ENCODE results near the gene ATP8B2. TPM values are rescaled to one million over a fixed set of nuclear protein-coding genes. Genes with fewer than 3 reads are reported as not detected.
"Not testable (repeated sequence)": the region's sequence is repeated elsewhere in the genome, so short reads cannot be mapped to it uniquely, and the experiment has no call there.

The ATP8B2 gene, protein sequence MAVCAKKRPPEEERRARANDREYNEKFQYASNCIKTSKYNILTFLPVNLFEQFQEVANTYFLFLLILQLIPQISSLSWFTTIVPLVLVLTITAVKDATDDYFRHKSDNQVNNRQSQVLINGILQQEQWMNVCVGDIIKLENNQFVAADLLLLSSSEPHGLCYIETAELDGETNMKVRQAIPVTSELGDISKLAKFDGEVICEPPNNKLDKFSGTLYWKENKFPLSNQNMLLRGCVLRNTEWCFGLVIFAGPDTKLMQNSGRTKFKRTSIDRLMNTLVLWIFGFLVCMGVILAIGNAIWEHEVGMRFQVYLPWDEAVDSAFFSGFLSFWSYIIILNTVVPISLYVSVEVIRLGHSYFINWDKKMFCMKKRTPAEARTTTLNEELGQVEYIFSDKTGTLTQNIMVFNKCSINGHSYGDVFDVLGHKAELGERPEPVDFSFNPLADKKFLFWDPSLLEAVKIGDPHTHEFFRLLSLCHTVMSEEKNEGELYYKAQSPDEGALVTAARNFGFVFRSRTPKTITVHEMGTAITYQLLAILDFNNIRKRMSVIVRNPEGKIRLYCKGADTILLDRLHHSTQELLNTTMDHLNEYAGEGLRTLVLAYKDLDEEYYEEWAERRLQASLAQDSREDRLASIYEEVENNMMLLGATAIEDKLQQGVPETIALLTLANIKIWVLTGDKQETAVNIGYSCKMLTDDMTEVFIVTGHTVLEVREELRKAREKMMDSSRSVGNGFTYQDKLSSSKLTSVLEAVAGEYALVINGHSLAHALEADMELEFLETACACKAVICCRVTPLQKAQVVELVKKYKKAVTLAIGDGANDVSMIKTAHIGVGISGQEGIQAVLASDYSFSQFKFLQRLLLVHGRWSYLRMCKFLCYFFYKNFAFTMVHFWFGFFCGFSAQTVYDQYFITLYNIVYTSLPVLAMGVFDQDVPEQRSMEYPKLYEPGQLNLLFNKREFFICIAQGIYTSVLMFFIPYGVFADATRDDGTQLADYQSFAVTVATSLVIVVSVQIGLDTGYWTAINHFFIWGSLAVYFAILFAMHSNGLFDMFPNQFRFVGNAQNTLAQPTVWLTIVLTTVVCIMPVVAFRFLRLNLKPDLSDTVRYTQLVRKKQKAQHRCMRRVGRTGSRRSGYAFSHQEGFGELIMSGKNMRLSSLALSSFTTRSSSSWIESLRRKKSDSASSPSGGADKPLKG
- 26.0 TPM for total RNA-seq
- long read RNA-seq, partial matches to known transcripts = 3 of 6 reads
- long read RNA-seq, other reads (novel, unspliced or antisense) = 3 of 6 reads

DNA sequence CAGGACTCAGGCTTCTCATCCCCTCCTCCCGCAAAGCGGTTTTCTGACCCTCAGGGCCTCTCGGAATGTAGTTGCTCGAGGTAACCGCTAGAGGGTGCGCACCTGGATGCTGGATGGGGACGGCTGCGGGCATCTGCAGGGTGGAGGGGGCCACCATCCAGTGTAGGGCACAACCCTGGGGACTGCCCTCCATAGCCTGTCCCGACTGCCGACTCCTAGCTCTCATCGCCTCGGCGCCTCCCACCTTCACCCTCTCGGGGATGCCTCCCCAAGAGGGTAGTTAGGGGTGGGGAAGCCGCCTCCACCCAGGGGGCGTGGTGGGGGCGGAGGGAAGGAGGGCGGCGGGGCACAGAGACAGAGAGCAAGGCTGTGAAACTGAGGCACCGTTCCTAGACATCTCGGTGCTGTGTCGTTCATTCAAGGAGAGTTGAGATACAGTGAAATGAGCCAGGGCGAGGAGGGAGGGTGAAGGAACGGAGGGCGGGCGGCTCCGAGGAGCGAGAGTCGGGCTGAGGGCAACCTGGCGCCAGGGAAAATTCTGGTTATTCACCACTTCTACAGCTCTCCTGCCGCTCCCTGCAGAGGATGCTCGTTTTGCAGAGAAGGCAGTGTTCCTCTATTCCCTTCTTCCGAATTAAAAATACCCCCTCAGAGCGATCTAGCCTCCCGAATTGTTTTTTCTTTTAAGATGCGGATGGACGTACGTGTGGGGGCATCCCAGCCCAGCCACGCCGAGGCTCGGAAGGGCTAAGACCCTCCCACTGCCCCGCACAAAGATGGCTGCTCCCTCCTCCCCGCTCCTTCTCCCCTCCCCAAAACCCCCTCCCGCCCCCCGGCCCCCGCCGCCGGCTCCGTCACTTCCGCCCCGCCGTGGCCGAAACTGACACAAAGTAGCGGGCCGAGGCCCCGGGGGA, at the start of gene ATP8B2:
TSS of gene ATP8B2 (plus strand) at position 857 of the 914 bp plus-strand sequence. CDS start 2,617 bp downstream, outside the sequence.
- peak within 1 kb of the TSS; percentile 74 for H3K4me3 ChIP-seq
- H3K27ac ChIP-seq = peak within 1 kb of the TSS; percentile 86
- TF ChIP-seq, protein P1, sequence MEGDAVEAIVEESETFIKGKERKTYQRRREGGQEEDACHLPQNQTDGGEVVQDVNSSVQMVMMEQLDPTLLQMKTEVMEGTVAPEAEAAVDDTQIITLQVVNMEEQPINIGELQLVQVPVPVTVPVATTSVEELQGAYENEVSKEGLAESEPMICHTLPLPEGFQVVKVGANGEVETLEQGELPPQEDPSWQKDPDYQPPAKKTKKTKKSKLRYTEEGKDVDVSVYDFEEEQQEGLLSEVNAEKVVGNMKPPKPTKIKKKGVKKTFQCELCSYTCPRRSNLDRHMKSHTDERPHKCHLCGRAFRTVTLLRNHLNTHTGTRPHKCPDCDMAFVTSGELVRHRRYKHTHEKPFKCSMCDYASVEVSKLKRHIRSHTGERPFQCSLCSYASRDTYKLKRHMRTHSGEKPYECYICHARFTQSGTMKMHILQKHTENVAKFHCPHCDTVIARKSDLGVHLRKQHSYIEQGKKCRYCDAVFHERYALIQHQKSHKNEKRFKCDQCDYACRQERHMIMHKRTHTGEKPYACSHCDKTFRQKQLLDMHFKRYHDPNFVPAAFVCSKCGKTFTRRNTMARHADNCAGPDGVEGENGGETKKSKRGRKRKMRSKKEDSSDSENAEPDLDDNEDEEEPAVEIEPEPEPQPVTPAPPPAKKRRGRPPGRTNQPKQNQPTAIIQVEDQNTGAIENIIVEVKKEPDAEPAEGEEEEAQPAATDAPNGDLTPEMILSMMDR (IDR thresholded peaks at IDR 0.05) = peak; percentile 87
- H3K4me1 ChIP-seq = peaks cover 48% of the 10 kb centered on the region
- peaks cover 5% of the 10 kb centered on the region for H3K27me3 ChIP-seq (ENCODE audit: low read depth)
- DNase-seq (peak; percentile 79), ATAC-seq (peak; percentile 77 to 82)
- intact Hi-C loops (cut with DNase I) = no loop called here
- H3K36me3 ChIP-seq = no peaks in the 10 kb centered on the region
- H3K9me3 ChIP-seq = no peaks in the 10 kb centered on the region

DNA sequence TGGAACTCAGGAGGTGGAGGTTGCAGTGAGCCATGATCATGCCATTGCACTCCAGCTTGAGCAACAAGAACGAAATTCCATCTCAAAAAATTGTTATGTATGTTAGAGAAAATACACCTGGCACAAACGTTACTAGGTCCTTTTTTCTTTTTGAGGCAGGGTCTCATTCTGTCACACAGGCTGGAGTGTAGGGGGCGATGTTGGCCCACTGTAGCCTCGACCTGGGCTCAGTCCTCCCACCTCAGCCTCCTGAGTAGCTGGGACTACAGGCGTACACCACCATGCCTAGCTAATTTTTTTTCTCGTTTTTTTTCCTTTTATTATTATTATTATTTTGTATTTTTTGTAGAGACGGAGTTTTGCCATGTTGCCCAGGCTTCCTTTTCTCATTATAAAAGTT, 48.5 kb upstream of the ATP8B2 start:
- ATAC-seq (no peak), DNase-seq (no peak)
- Histone ChIP-seq H3K4me3 (no peak overlapping the region), H3K27me3 (ENCODE audit: low read depth) (no peaks in the 10 kb centered on the region), H3K4me1 (peaks cover 14% of the 10 kb centered on the region), H3K27ac (no peak overlapping the region), H3K36me3 (peaks cover 35% of the 10 kb centered on the region), H3K9me3 (no peaks in the 10 kb centered on the region)
- intact Hi-C loops (cut with DNase I) = no loop called here
- TF ChIP-seq, protein P1 (IDR thresholded peaks at IDR 0.05) = peak; percentile 21

DNA sequence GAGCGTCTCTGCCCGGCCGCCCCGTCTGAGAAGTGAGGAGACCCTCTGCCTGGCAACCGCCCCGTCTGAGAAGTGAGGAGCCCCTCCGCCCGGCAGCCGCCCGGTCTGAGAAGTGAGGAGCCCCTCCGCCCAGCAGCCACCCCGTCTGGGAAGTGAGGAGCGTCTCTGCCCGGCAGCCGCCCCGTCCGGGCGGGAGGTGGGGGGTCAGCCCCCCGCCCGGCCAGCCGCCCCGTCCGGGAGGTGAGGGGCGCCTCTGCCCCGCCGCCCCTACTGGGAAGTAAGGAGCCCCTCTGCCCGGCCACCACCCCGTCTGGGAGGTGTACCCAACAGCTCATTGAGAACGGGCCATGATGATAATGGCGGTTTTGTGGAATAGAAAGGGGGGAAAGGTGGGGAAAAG, 37.7 kb upstream of the ATP8B2 start:
- ATAC-seq, H3K4me3 ChIP-seq, H3K36me3 ChIP-seq: not testable (repeated sequence)

DNA sequence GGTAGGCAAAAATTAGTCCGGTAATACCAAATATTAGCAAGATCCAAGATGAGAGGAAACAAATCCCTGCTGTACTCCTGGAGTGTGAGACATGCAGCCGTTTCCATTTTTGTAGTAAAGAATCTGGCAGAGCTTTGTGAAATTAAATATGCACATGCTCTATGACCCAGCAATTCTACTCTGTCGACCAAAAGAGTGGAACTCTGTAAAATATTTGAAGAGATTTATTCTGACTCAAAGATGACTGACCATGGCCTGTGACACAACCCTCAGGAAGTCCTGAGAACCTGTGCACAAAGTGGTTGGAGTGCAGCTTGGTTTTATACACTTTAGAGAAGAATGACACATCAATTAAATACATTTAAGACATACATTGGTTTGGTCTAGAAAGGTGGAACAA, 36.7 kb upstream of the ATP8B2 start:
- Histone ChIP-seq H3K27ac (no peak overlapping the region), H3K4me1 (no peaks in the 10 kb centered on the region), H3K27me3 (ENCODE audit: low read depth) (no peaks in the 10 kb centered on the region), H3K36me3 (no peaks in the 10 kb centered on the region), H3K9me3 (no peaks in the 10 kb centered on the region), H3K4me3 (no peak overlapping the region)
- ATAC-seq = no peak
- no peak for DNase-seq
- TF ChIP-seq, protein P1 (IDR thresholded peaks at IDR 0.05) = no peak
- intact Hi-C loops (cut with DNase I) = no loop called here

More for the DNA sequence above, 37.7 kb upstream of the ATP8B2 start:
- H3K9me3 ChIP-seq; H3K4me1 ChIP-seq; intact Hi-C loops (cut with DNase I); H3K27me3 ChIP-seq (ENCODE audit: low read depth); H3K27ac ChIP-seq; DNase-seq: not testable (repeated sequence)

DNA sequence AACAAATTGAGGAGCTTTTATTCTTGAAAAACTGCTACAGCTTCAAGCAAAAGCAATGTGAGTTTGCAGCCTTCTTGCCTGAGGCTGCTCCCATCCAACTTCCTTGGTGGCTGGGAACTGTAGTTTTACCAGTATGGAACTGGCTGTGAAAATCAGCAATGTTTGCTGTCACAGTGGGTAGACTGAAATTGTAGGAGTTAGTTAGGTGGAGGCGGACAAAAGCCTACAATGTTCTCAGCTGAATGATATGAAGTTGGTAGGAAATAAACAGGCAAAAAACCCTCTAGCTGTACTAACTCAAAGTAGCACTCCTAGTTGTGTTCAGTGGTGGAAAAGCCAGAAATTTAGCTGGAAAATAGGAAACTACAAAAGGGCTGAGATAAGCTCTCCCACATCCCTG, 34.4 kb upstream of the ATP8B2 start:
- ATAC-seq = no peak
- no peaks in the 10 kb centered on the region for H3K4me1 ChIP-seq
- intact Hi-C loops (cut with DNase I) = no loop called here

More for the DNA sequence above, 34.4 kb upstream of the ATP8B2 start:
- Histone ChIP-seq H3K27me3 (ENCODE audit: low read depth) (no peaks in the 10 kb centered on the region), H3K27ac (no peak overlapping the region), H3K9me3 (peaks cover 16% of the 10 kb centered on the region), H3K36me3 (no peaks in the 10 kb centered on the region), H3K4me3 (no peak overlapping the region)
- DNase-seq = no peak
- TF ChIP-seq, protein P1 (IDR thresholded peaks at IDR 0.05) = no peak
